Keratinocyte (primary cell): ENCODE measurements around the gene FABP3. TPM values are rescaled to one million over a fixed set of nuclear protein-coding genes. Genes with fewer than 3 reads are reported as not detected.
A peak's percentile ranks its signal among the peaks of the same experiment; 100 is the strongest.

ENCODE experiments used
- DNase-seq: peaks from one replicate; pipeline ENCODE4 v3.0.0-alpha.2; 2011; ENCODE audit warnings: low read depth, missing footprints, low spot score
- FAIRE-seq: peaks from 2 replicates; lab custom pipeline; 2011; peaks lifted over from hg19 to GRCh38; lab: Jason Lieb, UNC
- H2AFZ ChIP-seq: 2 replicates; pipeline ENCODE4 v1.6.0; 2012; ENCODE audit warnings: low read length, control low read depth, inconsistent platforms; ENCODE audit not compliant: control insufficient read depth
- H3K27ac ChIP-seq: 2 replicates; pipeline ENCODE4 v1.5.1; 2011; ENCODE audit warnings: low read length; ENCODE audit not compliant: control insufficient read depth, insufficient read depth
- H3K27me3 ChIP-seq: 3 replicates; pipeline ENCODE4 v1.6.0; 2011; ENCODE audit warnings: low read length; ENCODE audit not compliant: control insufficient read depth, insufficient read depth; ENCODE audit errors: extremely low read depth
- H3K36me3 ChIP-seq, 2 experiments: 2 replicates in 1 of 2; 3 replicates in 1 of 2; pipeline ENCODE4 v1.5.1; 2011; ENCODE audit warnings: low read length in 2 of 2, mild to moderate bottlenecking in 1 of 2; ENCODE audit not compliant: control insufficient read depth in 2 of 2, insufficient read depth in 2 of 2; ENCODE audit errors: extremely low read depth in 1 of 2
- H3K4me1 ChIP-seq: 3 replicates; pipeline ENCODE4 v1.5.1; 2011; ENCODE audit warnings: low read length; ENCODE audit not compliant: control insufficient read depth, insufficient read depth; ENCODE audit errors: extremely low read depth
- H3K4me2 ChIP-seq: 3 replicates; pipeline ENCODE4 v1.6.0; 2011; ENCODE audit warnings: low read depth, low read length; ENCODE audit not compliant: control insufficient read depth, insufficient read depth; ENCODE audit errors: extremely low read depth
- H3K4me3 ChIP-seq, 3 experiments: fragments of 200-600 bp in 1 of 3; sonication (generic) in 1 of 3; 2 replicates in 2 of 3; 3 replicates in 1 of 3; pipeline ENCODE4 v1.5.1; 2011 to 2016; ENCODE audit warnings: low read length in 3 of 3, mild to moderate bottlenecking in 3 of 3, control low read depth in 2 of 3, inconsistent platforms in 1 of 3, low read depth in 1 of 3, mixed read lengths in 1 of 3, mixed run types in 1 of 3, moderate library complexity in 1 of 3; ENCODE audit not compliant: control insufficient read depth in 2 of 3, insufficient read depth in 2 of 3; ENCODE audit errors: extremely low read depth in 1 of 3
- H3K79me2 ChIP-seq: 2 replicates; pipeline ENCODE4 v1.6.0; 2012; ENCODE audit warnings: low read length; ENCODE audit not compliant: control insufficient read depth, insufficient read depth
- H3K9ac ChIP-seq: 3 replicates; pipeline ENCODE4 v1.6.0; 2011; ENCODE audit warnings: low read length; ENCODE audit not compliant: control insufficient read depth, insufficient read depth; ENCODE audit errors: extremely low read depth
- H3K9me1 ChIP-seq: 3 replicates; pipeline ENCODE4 v1.6.0; 2011; ENCODE audit warnings: low read length; ENCODE audit not compliant: control insufficient read depth, insufficient read depth; ENCODE audit errors: extremely low read depth
- H3K9me3 ChIP-seq: 2 replicates; pipeline ENCODE4 v1.5.1; 2012; ENCODE audit warnings: low read depth, low read length; ENCODE audit not compliant: control insufficient read depth
- H4K20me1 ChIP-seq: 3 replicates; pipeline ENCODE4 v1.6.0; 2011; ENCODE audit warnings: low read length; ENCODE audit not compliant: control insufficient read depth, insufficient read depth; ENCODE audit errors: extremely low read depth
- EZH2 ChIP-seq: IDR thresholded peaks from one replicate; pipeline ENCODE4 v1.6.1; 2012; ENCODE audit warnings: inconsistent platforms, mild to moderate bottlenecking, low read length, moderate library complexity
- dilution Hi-C: fragments of 300-500 bp; cut with MboI; formaldehyde crosslinking; loops from one replicate; pipeline ENCODE4 v1.7.0; 2020; ENCODE audit warnings: low sequenced_read_pairs; ENCODE audit not compliant: extremely low pct_ligation_motif_present
- polyA plus RNA-seq, 5 experiments: library from polyadenylated mRNA; depleted of rRNA in 3 of 5; stranded (reverse) in 3 of 5; stranded (forward) in 1 of 5; unstranded in 1 of 5; fragments of >200 nt; gene quantifications; 1 replicate in 1 of 5; 2 replicates in 3 of 5; 3 replicates in 1 of 5; pipeline versions ENCODE4 v1.2.1 to v1.2.3, GENCODE V29; 2011 to 2012; ENCODE audit warnings: missing spikeins in 2 of 5, low read depth in 1 of 5, low replicate concordance in 1 of 5
- TF ChIP-seq, protein P1 (sequence below), 3 experiments: IDR thresholded peaks in 1 of 3; conservative IDR thresholded peaks in 1 of 3; optimal IDR thresholded peaks in 1 of 3; 2 replicates in 2 of 3; 3 replicates in 1 of 3; pipeline versions ENCODE3 to v1.5.1; 2011; ENCODE audit warnings: low read length in 3 of 3, mild to moderate bottlenecking in 3 of 3, moderate library complexity in 2 of 3, control low read depth in 1 of 3, inconsistent platforms in 1 of 3; ENCODE audit not compliant: insufficient read depth in 2 of 3; ENCODE audit errors: extremely low read depth in 1 of 3

FABP3 gene
- polyA plus RNA-seq, 1 donor (not counting 4 experiments of a cell fraction or from before 2014, with no cell fraction given) = 0.59 TPM

- Histone ChIP-seq H3K27me3 (no peaks in the 10 kb centered on the region), H3K79me2 (peaks cover 81% of the 10 kb centered on the region), H3K9me1 (peaks cover 3% of the 10 kb centered on the region), H3K4me1 (peaks cover 81% of the 10 kb centered on the region), H3K9ac (no peak overlapping the region), H3K27ac (no peak overlapping the region), H4K20me1 (peaks cover 3% of the 10 kb centered on the region), H2AFZ (no peak overlapping the region), H3K36me3 (peaks cover 37 to 56% of the 10 kb centered on the region in 2 experiments), H3K4me3 (no peak overlapping the region), H3K4me2 (no peak overlapping the region), H3K9me3 (no peaks in the 10 kb centered on the region)
- dilution Hi-C loops = no loop called here
- TF ChIP-seq, protein P1, sequence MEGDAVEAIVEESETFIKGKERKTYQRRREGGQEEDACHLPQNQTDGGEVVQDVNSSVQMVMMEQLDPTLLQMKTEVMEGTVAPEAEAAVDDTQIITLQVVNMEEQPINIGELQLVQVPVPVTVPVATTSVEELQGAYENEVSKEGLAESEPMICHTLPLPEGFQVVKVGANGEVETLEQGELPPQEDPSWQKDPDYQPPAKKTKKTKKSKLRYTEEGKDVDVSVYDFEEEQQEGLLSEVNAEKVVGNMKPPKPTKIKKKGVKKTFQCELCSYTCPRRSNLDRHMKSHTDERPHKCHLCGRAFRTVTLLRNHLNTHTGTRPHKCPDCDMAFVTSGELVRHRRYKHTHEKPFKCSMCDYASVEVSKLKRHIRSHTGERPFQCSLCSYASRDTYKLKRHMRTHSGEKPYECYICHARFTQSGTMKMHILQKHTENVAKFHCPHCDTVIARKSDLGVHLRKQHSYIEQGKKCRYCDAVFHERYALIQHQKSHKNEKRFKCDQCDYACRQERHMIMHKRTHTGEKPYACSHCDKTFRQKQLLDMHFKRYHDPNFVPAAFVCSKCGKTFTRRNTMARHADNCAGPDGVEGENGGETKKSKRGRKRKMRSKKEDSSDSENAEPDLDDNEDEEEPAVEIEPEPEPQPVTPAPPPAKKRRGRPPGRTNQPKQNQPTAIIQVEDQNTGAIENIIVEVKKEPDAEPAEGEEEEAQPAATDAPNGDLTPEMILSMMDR (optimal IDR thresholded peaks at IDR 0.05 in 1 of 3, IDR thresholded peaks at IDR 0.05 in 1 of 3, conservative IDR thresholded peaks at IDR 0.05 in 1 of 3; ENCODE audit: extremely low read depth in 1 of 3, insufficient read depth in 2 of 3, low read length in 3 of 3) = no peak
- no peak for TF ChIP-seq EZH2
- FAIRE-seq = peak; percentile 51
- DNase-seq = no peak
These were observed 47.8 kb upstream of the FABP3 start for GRCh38 chr1:31420716-31421115.

- peaks cover 81% of the 10 kb centered on the region for H3K79me2 ChIP-seq
- H2AFZ ChIP-seq = no peak overlapping the region
- no peak overlapping the region for H3K4me3 ChIP-seq
- H3K9ac ChIP-seq = no peak overlapping the region
- H4K20me1 ChIP-seq = peaks cover 5% of the 10 kb centered on the region
- FAIRE-seq = peak; percentile 53
- no peak for DNase-seq
- H3K27me3 ChIP-seq = no peaks in the 10 kb centered on the region
- peaks cover 78% of the 10 kb centered on the region for H3K4me1 ChIP-seq
- H3K4me2 ChIP-seq = peak overlapping the region; percentile 33
- peaks cover 24 to 47% of the 10 kb centered on the region in 2 experiments for H3K36me3 ChIP-seq
- no peaks in the 10 kb centered on the region for H3K9me3 ChIP-seq
- TF ChIP-seq, protein P1 (optimal IDR thresholded peaks at IDR 0.05 in 1 of 3, IDR thresholded peaks at IDR 0.05 in 1 of 3, conservative IDR thresholded peaks at IDR 0.05 in 1 of 3; ENCODE audit: extremely low read depth in 1 of 3, insufficient read depth in 2 of 3, low read length in 3 of 3) = no peak
- peaks cover 3% of the 10 kb centered on the region for H3K9me1 ChIP-seq
- dilution Hi-C loops = no loop called here
- H3K27ac ChIP-seq = peak overlapping the region; percentile 17
These were observed 45.9 kb upstream of the FABP3 start for GRCh38 chr1:31418626-31419323.
